Adipocyte (in vitro differentiated cells): Measurements from ENCODE around the gene SPG7.

ENCODE experiments used
- DNase-seq: peaks from one replicate; pipeline ENCODE4 v3.0.0-alpha.2; 2015; ENCODE audit warnings: low read depth
- H3K27me3 ChIP-seq: replicated peaks from 2 replicates; pipeline ENCODE4 v1.7.0; 2013; ENCODE audit warnings: mild to moderate bottlenecking, low read length, moderate library complexity; ENCODE audit not compliant: control insufficient read depth, insufficient read depth
- H3K36me3 ChIP-seq: 2 replicates; pipeline ENCODE4 v1.7.0; 2013; ENCODE audit warnings: low read length, mild to moderate bottlenecking, moderate library complexity; ENCODE audit not compliant: control insufficient read depth, insufficient read depth, severe bottlenecking
- H3K4me1 ChIP-seq: 2 replicates; pipeline ENCODE4 v1.7.0; 2013; ENCODE audit warnings: mild to moderate bottlenecking, low read length, moderate library complexity; ENCODE audit not compliant: control insufficient read depth, insufficient read depth
- H3K4me3 ChIP-seq: 2 replicates; pipeline ENCODE4 v1.7.0; 2013; ENCODE audit warnings: mild to moderate bottlenecking, low read length, moderate library complexity
- H3K9ac ChIP-seq: 2 replicates; pipeline ENCODE4 v1.7.0; 2013; ENCODE audit warnings: mild to moderate bottlenecking, low read length, moderate library complexity
- H3K9me3 ChIP-seq: 2 replicates; pipeline ENCODE4 v1.7.0; 2013; ENCODE audit warnings: mild to moderate bottlenecking, low read length, moderate library complexity; ENCODE audit not compliant: control insufficient read depth

The SPG7 gene

GRCh38 chr16:89485701-89486246, 22.4 kb upstream of the SPG7 start:
- peak; percentile 35 for DNase-seq
- no peaks in the 10 kb centered on the region for H3K9me3 ChIP-seq
- H3K9ac ChIP-seq: no peak overlapping the region
- H3K4me1 ChIP-seq: peaks cover 68% of the 10 kb centered on the region
- H3K4me3 ChIP-seq: no peak overlapping the region
- no peaks in the 10 kb centered on the region for H3K27me3 ChIP-seq
- H3K36me3 ChIP-seq: no peaks in the 10 kb centered on the region

GRCh38 chr16:89489040-89489897, 18.9 kb upstream of the SPG7 start:
- H3K27me3 ChIP-seq: no peaks in the 10 kb centered on the region
- H3K4me1 ChIP-seq: peaks cover 52% of the 10 kb centered on the region
- H3K36me3 ChIP-seq: no peaks in the 10 kb centered on the region
- peak; percentile 96 for DNase-seq
- peak overlapping the region; percentile 81 for H3K4me3 ChIP-seq
- H3K9ac ChIP-seq: peak overlapping the region; percentile 83
- no peaks in the 10 kb centered on the region for H3K9me3 ChIP-seq

DNA sequence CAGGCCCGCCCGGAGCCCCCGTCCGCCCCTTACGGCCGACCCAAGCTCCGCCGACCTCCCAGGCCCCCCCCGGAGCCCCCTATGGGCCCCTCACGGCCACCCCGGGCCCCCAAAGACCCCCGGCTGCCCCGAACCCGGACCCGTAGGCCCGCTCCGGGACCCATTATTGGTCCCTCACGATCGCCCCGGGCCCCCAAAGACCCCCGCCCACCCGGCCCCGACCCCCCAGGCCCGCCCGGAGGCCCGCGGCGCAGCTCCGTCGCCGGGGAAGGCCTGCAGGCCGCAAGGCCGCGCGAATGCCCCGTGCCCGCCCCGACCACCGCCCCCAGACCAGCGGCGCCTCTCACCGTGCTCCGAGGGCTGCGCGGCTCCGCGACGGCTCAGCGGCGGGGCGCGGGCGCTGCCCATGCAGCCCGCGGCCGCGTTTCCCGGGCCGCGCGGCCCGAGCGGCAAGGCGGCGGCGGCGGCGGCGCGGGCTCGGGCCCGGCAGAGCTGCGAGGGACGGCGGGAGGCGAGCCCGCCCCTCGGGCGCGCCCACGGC, 18.2 kb upstream of the SPG7 start:
- Histone ChIP-seq H3K27me3 (no peaks in the 10 kb centered on the region), H3K4me1 (peaks cover 47% of the 10 kb centered on the region), H3K4me3 (peak overlapping the region; percentile 89), H3K9ac (peak overlapping the region; percentile 80), H3K36me3 (no peaks in the 10 kb centered on the region), H3K9me3 (no peaks in the 10 kb centered on the region)
- DNase-seq: no peak

GRCh38 chr16:89490439-89491237, 17.6 kb upstream of the SPG7 start, which contains the start of gene ANKRD11:
ANKRD11 (minus strand) TSS chr16:89490561; CDS start chr16:89317019, 173,542 bp downstream.
- H3K9me3 ChIP-seq: no peaks in the 10 kb centered on the region
- peaks cover 48% of the 10 kb centered on the region for H3K4me1 ChIP-seq

DNA sequence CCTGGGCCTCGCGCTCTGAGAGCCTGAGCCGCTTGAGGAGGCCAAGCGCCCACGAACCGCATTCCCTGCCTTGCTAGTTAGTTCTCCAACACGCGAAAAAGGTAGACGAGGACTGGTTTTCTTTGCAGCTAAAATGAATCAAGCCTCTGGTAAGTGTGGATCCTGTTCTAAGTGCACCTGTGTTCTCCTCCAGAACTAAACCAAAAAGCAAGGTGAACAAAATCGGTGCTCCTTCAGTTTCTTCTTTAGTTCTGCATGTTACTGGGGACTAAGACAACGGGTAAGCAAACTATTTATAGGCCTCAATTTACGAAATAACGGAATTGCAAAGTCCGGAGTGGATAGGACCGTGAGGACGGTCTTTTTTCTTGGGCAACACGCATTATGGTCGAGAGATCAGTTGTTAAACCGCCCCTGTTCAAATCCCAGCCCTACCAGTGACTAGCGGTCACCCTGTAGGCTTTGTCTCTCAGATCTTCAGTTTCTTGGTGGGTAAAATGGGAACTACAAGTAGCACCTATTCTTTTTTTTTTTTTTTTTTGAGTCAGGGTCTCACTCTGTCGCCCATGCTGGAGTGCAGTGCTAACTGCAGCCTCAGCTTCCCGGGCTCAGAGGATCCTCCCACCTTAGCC, 16.8 kb upstream of the SPG7 start:
- Histone ChIP-seq H3K4me3 (peak overlapping the region; percentile 89), H3K9ac (peak overlapping the region; percentile 90), H3K27me3 (no peaks in the 10 kb centered on the region), H3K9me3 (no peaks in the 10 kb centered on the region), H3K4me1 (peaks cover 40% of the 10 kb centered on the region), H3K36me3 (no peaks in the 10 kb centered on the region)
- DNase-seq: peak; percentile 58

More at GRCh38 chr16:89490439-89491237, 17.6 kb upstream of the SPG7 start, which contains the start of gene ANKRD11:
- Histone ChIP-seq H3K9ac (peak within 1 kb of the TSS; percentile 90), H3K4me3 (peak within 1 kb of the TSS; percentile 89), H3K27me3 (no peaks in the 10 kb centered on the region), H3K36me3 (no peaks in the 10 kb centered on the region)
- DNase-seq: peak; percentile 100

- Histone ChIP-seq H3K36me3 (no peaks in the 10 kb centered on the region), H3K4me1 (peaks cover 38% of the 10 kb centered on the region), H3K27me3 (no peaks in the 10 kb centered on the region), H3K9ac (peak overlapping the region; percentile 90), H3K9me3 (no peaks in the 10 kb centered on the region), H3K4me3 (peak overlapping the region; percentile 89)
- DNase-seq: no peak
Measured at GRCh38 chr16:89491974-89492687, 16.1 kb upstream of the SPG7 start.

DNA sequence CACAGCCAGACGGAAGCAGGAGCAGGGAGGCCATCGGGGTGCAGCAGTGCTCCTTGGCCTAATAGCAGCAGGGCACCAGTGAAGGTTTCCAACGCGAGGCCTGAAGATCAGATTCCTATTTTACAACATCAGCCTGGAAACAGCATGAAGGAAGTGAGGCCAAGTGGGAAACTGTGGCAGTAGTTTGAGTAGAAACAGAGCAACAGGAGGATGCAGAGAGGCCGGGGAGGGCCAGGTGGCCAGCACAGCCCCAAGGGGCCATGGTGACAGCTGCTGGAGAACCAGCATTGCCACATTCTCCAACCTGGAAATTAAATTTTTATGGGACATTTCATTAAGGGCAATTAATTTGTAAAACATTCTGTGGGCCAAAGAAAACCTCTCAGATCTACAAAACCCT, 14.4 kb upstream of the SPG7 start:
- DNase-seq: no peak
- Histone ChIP-seq H3K9ac (no peak overlapping the region), H3K4me3 (no peak overlapping the region), H3K27me3 (no peaks in the 10 kb centered on the region), H3K9me3 (no peaks in the 10 kb centered on the region), H3K36me3 (no peaks in the 10 kb centered on the region), H3K4me1 (peaks cover 32% of the 10 kb centered on the region)

- peak; percentile 73 for DNase-seq
- no peaks in the 10 kb centered on the region for H3K27me3 ChIP-seq
Measured at GRCh38 chr16:89495121-89495520, 13.1 kb upstream of the SPG7 start.

DNA sequence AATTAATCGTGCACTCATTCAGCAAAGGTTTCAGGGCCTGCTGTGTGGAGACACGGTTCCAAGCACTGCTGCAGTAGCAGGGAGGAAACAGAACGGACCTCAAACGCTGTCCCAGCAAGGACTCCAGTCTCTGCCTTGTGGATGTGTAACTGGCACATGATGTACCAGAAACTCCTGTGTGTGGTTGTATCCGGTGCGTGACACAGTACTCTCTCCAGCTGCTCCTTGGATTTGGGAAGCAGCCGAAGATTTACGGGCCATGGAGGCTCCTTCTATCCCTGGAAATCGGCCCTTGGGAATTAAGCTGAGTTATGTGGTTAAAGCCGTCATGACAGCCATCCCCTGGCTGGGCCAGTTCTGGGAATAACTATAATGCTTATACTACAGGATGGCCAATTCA, 9.4 kb upstream of the SPG7 start:
- peaks cover 22% of the 10 kb centered on the region for H3K4me1 ChIP-seq
- H3K27me3 ChIP-seq: no peaks in the 10 kb centered on the region
- no peaks in the 10 kb centered on the region for H3K36me3 ChIP-seq
- H3K9me3 ChIP-seq: no peaks in the 10 kb centered on the region
- no peak for DNase-seq
- no peak overlapping the region for H3K4me3 ChIP-seq
- H3K9ac ChIP-seq: peak overlapping the region; percentile 22

More at GRCh38 chr16:89495121-89495520, 13.1 kb upstream of the SPG7 start:
- Histone ChIP-seq H3K36me3 (no peaks in the 10 kb centered on the region), H3K4me1 (peaks cover 36% of the 10 kb centered on the region), H3K4me3 (no peak overlapping the region), H3K9me3 (no peaks in the 10 kb centered on the region), H3K9ac (no peak overlapping the region)

- Histone ChIP-seq H3K4me1 (peaks cover 22% of the 10 kb centered on the region), H3K27me3 (no peaks in the 10 kb centered on the region), H3K4me3 (no peak overlapping the region), H3K36me3 (no peaks in the 10 kb centered on the region), H3K9me3 (no peaks in the 10 kb centered on the region), H3K9ac (no peak overlapping the region)
- no peak for DNase-seq
Measured at GRCh38 chr16:89499767-89500166, 8.4 kb upstream of the SPG7 start.
